Hematopoietic multipotent progenitor cell treated with erythropoietin and hydrocortisone succinate and interleukin-3 and kit ligand, for 6 days (in vitro differentiated cells): ENCODE data around the gene CDK10.

Experiments used
- DNase-seq: peaks from one replicate; pipeline ENCODE4 v3.0.0-alpha.2; 2015

Gene CDK10

GRCh38 chr16:89738072-89738377, 51.5 kb downstream of the CDK10 start:
- DNase-seq: no peak

GRCh38 chr16:89738538-89739317, 52.2 kb downstream of the CDK10 start:
- no peak for DNase-seq

- DNase-seq: no peak
These were observed 52.9 kb downstream of the CDK10 start for GRCh38 chr16:89739383-89739782.

- DNase-seq: no peak
These were observed 55.0 kb downstream of the CDK10 start for GRCh38 chr16:89741342-89742014.

- DNase-seq: no peak
These were observed 56.5 kb downstream of the CDK10 start for GRCh38 chr16:89742948-89743347.

- DNase-seq: no peak
These were observed 58.3 kb downstream of the CDK10 start for GRCh38 chr16:89744813-89745212.
